PC-3 (cell line): ENCODE results near the gene PAX5. TPM values are rescaled to one million over a fixed set of nuclear protein-coding genes. Genes with fewer than 3 reads are reported as not detected.

Source experiments
- ATAC-seq: fragments of 200-7000 bp; cut with Tn5 transposase; 2 replicates; pipeline ENCODE4 v1.9.1; 2020; ENCODE audit warnings: mild to moderate bottlenecking, moderate library complexity
- BruUV-seq: library from RNA; stranded (reverse); fragments of 400-500 nt; replicated peaks from 2 replicates; lab custom pipeline; 2021; lab: Mats Ljungman, UMichigan
- CTCF ChIA-PET: fragments of 300-600 bp; sonication (Branson Sonifier 250); formaldehyde crosslinking; loops from one replicate; lab custom pipeline; 2022; ENCODE audit warnings: antibody characterized with exemption; lab: Charles Lee
- POLR2A ChIA-PET: fragments of 300-600 bp; sonication (Branson Sonifier 250); formaldehyde crosslinking; loops from one replicate; lab custom pipeline; 2022; ENCODE audit warnings: antibody characterized with exemption; ENCODE audit not compliant: unreplicated experiment; lab: Charles Lee
- DNase-seq: peaks from one replicate; pipeline ENCODE4 v3.0.0-alpha.2; 2015
- H2AFZ ChIP-seq: fragments of 300-600 bp; sonication (generic); 2 replicates; pipeline ENCODE4 v1.6.0; 2016; ENCODE audit warnings: antibody characterized with exemption, low read length
- H3F3A ChIP-seq: fragments of 300-600 bp; sonication (generic); one replicate; pipeline ENCODE4 v1.6.0; 2017; ENCODE audit warnings: antibody characterized with exemption, low read length, control low read depth, mild to moderate bottlenecking; ENCODE audit not compliant: unreplicated experiment
- H3K27ac ChIP-seq: fragments of 300-600 bp; sonication (generic); 2 replicates; pipeline ENCODE4 v1.5.1; 2016; ENCODE audit warnings: mild to moderate bottlenecking, low read length
- H3K27me3 ChIP-seq: fragments of 300-600 bp; sonication (generic); 2 replicates; pipeline ENCODE4 v1.6.1; 2016; ENCODE audit warnings: low read length, mixed read lengths
- H3K36me3 ChIP-seq: fragments of 300-600 bp; sonication (generic); 2 replicates; pipeline ENCODE4 v1.6.1; 2016; ENCODE audit warnings: low read depth, mixed run types, low read length, mixed read lengths
- H3K4me1 ChIP-seq: fragments of 300-600 bp; sonication (generic); 2 replicates; pipeline ENCODE4 v1.5.1; 2016; ENCODE audit warnings: low read length; ENCODE audit not compliant: insufficient read depth
- H3K4me2 ChIP-seq: fragments of 300-600 bp; sonication (generic); 2 replicates; pipeline ENCODE4 v1.6.0; 2016; ENCODE audit warnings: low read length
- H3K4me3 ChIP-seq: fragments of 300-600 bp; sonication (generic); 2 replicates; pipeline ENCODE4 v1.5.1; 2016; ENCODE audit warnings: mild to moderate bottlenecking, low read length, mixed read lengths
- H3K79me2 ChIP-seq: fragments of 300-600 bp; sonication (generic); 2 replicates; pipeline ENCODE4 v1.6.1; 2017; ENCODE audit warnings: low read length, mixed read lengths
- H3K9ac ChIP-seq: fragments of 300-600 bp; sonication (generic); 2 replicates; pipeline ENCODE4 v1.6.0; 2016; ENCODE audit warnings: mild to moderate bottlenecking, low read length
- H3K9me2 ChIP-seq: fragments of 300-600 bp; sonication (generic); replicated peaks from 2 replicates; pipeline ENCODE4 v1.6.1; 2016; ENCODE audit warnings: mixed run types, low read length, mixed read lengths
- H3K9me3 ChIP-seq: fragments of 300-600 bp; sonication (generic); 2 replicates; pipeline ENCODE4 v1.6.1; 2016; ENCODE audit warnings: low read length, mixed read lengths
- H4K20me1 ChIP-seq: fragments of 300-600 bp; sonication (generic); 2 replicates; pipeline ENCODE4 v1.6.1; 2016; ENCODE audit warnings: low read length, mixed read lengths
- EZH2 ChIP-seq: fragments of 300-600 bp; sonication (generic); IDR thresholded peaks from one replicate; pipeline ENCODE4 v1.6.1; 2017; ENCODE audit warnings: antibody characterized with exemption, mild to moderate bottlenecking, low read length; ENCODE audit not compliant: unreplicated experiment
- EZH2phosphoT487 ChIP-seq: fragments of 300-600 bp; sonication (generic); IDR thresholded peaks from 2 replicates; pipeline ENCODE4 v1.6.1; 2018; ENCODE audit warnings: mild to moderate bottlenecking, antibody characterized with exemption, low read length, borderline replicate concordance
- intact Hi-C: fragments of 100-400 bp; cut with micrococcal nuclease; formaldehyde crosslinking; loops from 2 replicates; pipeline ENCODE4 v1.9.0; 2023
- total RNA-seq: library from RNA; depleted of rRNA; stranded (reverse); fragments of >200 nt; gene quantifications from 2 replicates; pipeline ENCODE4 v1.2.3, GENCODE V29; 2014
- TF ChIP-seq, protein P1 (sequence below): fragments of 300-600 bp; sonication (generic); conservative IDR thresholded peaks from 2 replicates; pipeline ENCODE4 v1.5.1; 2017; ENCODE audit warnings: antibody characterized with exemption, low read depth, mild to moderate bottlenecking, low read length

The PAX5 gene
- total RNA-seq, 1 experiment from 2014 or later: not detected

DNA sequence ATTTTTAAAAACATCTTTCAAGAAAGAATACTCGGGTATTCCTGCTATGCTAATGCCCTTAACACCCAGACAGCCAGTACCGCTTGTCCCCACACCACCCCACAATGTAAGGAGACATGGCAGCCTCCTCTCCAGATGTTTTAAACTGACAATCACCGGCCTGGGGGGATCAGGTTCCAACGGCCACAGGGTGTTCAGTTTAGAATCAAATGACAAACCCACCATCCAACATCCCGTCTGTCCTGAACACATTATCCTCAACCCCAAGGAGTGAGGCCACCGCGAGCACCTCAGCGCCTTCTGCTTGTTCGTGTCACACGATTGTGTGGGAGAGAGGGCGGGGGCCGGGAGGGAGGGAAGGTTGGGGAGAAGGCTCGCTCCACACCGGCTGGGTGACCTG lies 152.8 kb downstream of the PAX5 start:
- Histone ChIP-seq H3F3A (no peaks in the 10 kb centered on the region), H3K36me3 (no peaks in the 10 kb centered on the region), H3K4me3 (no peak overlapping the region), H4K20me1 (no peaks in the 10 kb centered on the region), H3K27me3 (peaks cover 12% of the 10 kb centered on the region; the same call in 1 of the 2 replicates), H3K4me1 (no peaks in the 10 kb centered on the region), H3K9me2 (no peaks in the 10 kb centered on the region), H3K79me2 (no peaks in the 10 kb centered on the region), H3K27ac (no peak overlapping the region), H3K9me3 (no peaks in the 10 kb centered on the region), H2AFZ (no peak overlapping the region), H3K9ac (no peak overlapping the region), H3K4me2 (no peak overlapping the region)
- DNase-seq (no peak), ATAC-seq (no peak)
- TF ChIP-seq EZH2phosphoT487 (no peak), EZH2 (no peak)
- TF ChIP-seq, protein P1, sequence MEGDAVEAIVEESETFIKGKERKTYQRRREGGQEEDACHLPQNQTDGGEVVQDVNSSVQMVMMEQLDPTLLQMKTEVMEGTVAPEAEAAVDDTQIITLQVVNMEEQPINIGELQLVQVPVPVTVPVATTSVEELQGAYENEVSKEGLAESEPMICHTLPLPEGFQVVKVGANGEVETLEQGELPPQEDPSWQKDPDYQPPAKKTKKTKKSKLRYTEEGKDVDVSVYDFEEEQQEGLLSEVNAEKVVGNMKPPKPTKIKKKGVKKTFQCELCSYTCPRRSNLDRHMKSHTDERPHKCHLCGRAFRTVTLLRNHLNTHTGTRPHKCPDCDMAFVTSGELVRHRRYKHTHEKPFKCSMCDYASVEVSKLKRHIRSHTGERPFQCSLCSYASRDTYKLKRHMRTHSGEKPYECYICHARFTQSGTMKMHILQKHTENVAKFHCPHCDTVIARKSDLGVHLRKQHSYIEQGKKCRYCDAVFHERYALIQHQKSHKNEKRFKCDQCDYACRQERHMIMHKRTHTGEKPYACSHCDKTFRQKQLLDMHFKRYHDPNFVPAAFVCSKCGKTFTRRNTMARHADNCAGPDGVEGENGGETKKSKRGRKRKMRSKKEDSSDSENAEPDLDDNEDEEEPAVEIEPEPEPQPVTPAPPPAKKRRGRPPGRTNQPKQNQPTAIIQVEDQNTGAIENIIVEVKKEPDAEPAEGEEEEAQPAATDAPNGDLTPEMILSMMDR: no peak
- intact Hi-C loops: no loop called here
- no TSS peak for BruUV-seq
- CTCF ChIA-PET: no interaction called here
- POLR2A ChIA-PET: no interaction called here

DNA sequence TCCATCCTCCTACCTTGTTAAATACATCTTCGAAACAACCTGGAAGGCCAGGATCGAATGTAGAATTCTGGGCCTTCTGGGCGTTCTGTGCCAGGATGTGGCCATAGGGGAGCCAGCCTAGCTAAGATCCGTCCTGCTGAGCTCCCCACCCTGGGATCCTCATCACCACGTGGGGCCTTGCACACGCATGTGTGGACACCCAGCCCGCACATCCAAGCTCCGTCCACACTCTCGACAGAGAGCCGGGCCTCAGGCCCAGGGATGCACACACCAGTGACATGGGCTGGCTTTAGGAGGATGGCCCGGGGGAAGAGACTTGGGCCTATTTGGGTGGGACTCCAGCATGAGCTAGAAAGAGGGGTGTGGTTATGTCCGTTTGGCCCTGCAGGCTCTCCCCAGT lies 154.0 kb downstream of the PAX5 start:
- no peaks in the 10 kb centered on the region for H3K9me3 ChIP-seq
- H3K27me3 ChIP-seq: peaks cover 10% of the 10 kb centered on the region; the same call in 1 of the 2 replicates
- no peaks in the 10 kb centered on the region for H3K79me2 ChIP-seq
- no peaks in the 10 kb centered on the region for H3K36me3 ChIP-seq
- H3K4me1 ChIP-seq: no peaks in the 10 kb centered on the region
- CTCF ChIA-PET: no interaction called here
- H3K9me2 ChIP-seq: no peaks in the 10 kb centered on the region
- H3K4me3 ChIP-seq: no peak overlapping the region
- no peak overlapping the region for H3K27ac ChIP-seq
- H2AFZ ChIP-seq: no peak overlapping the region
- DNase-seq (no peak), ATAC-seq (no peak)
- no peak overlapping the region for H3K4me2 ChIP-seq
- no TSS peak for BruUV-seq
- no peak overlapping the region for H3K9ac ChIP-seq
- H3F3A ChIP-seq: no peaks in the 10 kb centered on the region
- no peak for TF ChIP-seq EZH2
- TF ChIP-seq, protein P1: no peak
- no peak for TF ChIP-seq EZH2phosphoT487
- intact Hi-C loops: no loop called here
- H4K20me1 ChIP-seq: no peaks in the 10 kb centered on the region
- POLR2A ChIA-PET: no interaction called here

DNA sequence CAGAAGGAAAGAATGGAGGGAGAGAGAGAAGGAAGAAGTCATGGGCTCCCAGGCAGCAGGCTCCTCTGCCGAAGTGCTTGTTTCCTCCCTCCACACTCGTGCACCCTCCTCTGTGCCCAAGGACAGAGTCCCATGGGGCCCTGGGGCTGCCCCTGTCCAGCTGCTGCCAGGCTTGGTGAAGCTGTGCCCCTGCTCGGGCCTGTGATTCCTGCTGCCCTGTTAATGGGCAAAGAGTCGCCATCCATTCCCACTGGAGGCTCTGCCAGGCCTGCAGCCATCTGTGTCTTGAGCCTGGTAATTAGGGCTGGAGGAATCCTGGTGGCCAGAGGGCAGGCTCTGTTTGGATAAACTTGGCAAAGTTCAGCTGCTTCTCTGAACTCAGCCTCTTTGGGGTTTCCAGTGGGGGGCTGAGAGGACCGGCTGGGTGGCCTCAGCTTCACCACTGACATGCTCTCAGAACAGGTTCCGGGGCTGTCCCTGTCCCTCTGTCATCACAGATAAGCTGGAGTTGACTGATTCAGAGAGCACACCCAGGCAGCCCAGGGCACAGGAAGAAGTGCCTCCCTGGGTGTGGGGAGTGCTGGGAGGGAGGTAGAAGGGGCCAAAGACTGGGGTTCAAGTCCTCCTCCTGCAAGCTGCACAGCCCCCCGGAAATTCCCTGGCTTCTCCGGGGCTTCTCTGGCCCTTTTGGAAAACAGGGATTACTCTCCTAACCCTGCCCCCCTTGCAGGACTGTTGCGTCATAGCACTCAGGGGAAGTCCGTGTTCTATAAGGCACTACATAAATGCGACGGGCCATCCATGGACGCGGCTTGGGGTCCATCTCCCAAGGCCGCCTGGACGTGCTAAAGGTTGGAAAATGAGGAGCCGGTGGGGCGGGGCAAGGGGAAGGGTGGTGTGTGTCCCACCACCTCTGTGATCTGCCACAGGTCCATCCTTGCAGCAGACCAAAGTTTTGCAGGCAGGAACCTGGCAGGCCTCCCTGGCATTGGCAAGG lies 154.8 kb downstream of the PAX5 start:
- CTCF ChIA-PET: no interaction called here

More for the DNA sequence above, 154.8 kb downstream of the PAX5 start:
- no peak for ATAC-seq
- H3K79me2 ChIP-seq: no peaks in the 10 kb centered on the region
- no peaks in the 10 kb centered on the region for H3F3A ChIP-seq
- H3K4me2 ChIP-seq: no peak overlapping the region
- intact Hi-C loops: no loop called here
- no peaks in the 10 kb centered on the region for H3K9me3 ChIP-seq
- H3K9me2 ChIP-seq: no peaks in the 10 kb centered on the region
- no TSS peak for BruUV-seq
- H4K20me1 ChIP-seq: no peaks in the 10 kb centered on the region
- DNase-seq: no peak
- H3K36me3 ChIP-seq: no peaks in the 10 kb centered on the region
- H3K4me3 ChIP-seq: no peak overlapping the region
- no peak for TF ChIP-seq EZH2phosphoT487
- TF ChIP-seq EZH2: no peak
- TF ChIP-seq, protein P1: no peak
- no peaks in the 10 kb centered on the region for H3K4me1 ChIP-seq
- no peak overlapping the region for H2AFZ ChIP-seq
- H3K27ac ChIP-seq: no peak overlapping the region
- POLR2A ChIA-PET: no interaction called here
- H3K9ac ChIP-seq: no peak overlapping the region
- peaks cover 3% of the 10 kb centered on the region; the same call in 1 of the 2 replicates for H3K27me3 ChIP-seq
